ENCODE measurements around the gene MBD2. TPM values are rescaled to one million over a fixed set of nuclear protein-coding genes. Genes with fewer than 3 reads are reported as not detected.
"Not testable (repeated sequence)": the region's sequence is repeated elsewhere in the genome, so short reads cannot be mapped to it uniquely, and the experiment has no call there.

MBD2 gene
- total RNA-seq, 4 donors from 2014 or later, result 33.3 to 58.6 (median 44.6) TPM

DNA sequence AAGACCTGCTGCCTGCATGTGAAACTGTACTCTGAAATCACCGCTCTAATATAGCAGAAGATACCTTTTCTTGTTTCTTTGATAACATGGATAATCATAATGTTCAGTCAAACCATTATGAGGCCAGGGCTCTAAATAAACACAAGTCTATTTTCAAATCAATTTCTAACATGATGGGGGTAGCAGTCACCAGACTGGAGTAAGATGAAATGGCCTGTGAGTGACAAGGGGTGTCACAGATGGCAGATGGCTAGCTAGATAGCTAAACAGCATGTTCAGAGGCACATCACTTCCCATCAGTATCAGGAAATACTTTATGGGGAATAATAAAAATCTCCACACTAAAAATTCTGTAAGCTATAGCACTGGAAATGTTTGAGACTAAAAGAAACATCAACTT, 14.0 kb downstream of the MBD2 start:
- DNase-seq (ENCODE audit: low spot score), result no peak
- no peak for ATAC-seq (ENCODE audit: low FRiP score)
- TF ChIP-seq, protein P1, sequence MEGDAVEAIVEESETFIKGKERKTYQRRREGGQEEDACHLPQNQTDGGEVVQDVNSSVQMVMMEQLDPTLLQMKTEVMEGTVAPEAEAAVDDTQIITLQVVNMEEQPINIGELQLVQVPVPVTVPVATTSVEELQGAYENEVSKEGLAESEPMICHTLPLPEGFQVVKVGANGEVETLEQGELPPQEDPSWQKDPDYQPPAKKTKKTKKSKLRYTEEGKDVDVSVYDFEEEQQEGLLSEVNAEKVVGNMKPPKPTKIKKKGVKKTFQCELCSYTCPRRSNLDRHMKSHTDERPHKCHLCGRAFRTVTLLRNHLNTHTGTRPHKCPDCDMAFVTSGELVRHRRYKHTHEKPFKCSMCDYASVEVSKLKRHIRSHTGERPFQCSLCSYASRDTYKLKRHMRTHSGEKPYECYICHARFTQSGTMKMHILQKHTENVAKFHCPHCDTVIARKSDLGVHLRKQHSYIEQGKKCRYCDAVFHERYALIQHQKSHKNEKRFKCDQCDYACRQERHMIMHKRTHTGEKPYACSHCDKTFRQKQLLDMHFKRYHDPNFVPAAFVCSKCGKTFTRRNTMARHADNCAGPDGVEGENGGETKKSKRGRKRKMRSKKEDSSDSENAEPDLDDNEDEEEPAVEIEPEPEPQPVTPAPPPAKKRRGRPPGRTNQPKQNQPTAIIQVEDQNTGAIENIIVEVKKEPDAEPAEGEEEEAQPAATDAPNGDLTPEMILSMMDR (IDR thresholded peaks at IDR 0.05), result no peak

DNA sequence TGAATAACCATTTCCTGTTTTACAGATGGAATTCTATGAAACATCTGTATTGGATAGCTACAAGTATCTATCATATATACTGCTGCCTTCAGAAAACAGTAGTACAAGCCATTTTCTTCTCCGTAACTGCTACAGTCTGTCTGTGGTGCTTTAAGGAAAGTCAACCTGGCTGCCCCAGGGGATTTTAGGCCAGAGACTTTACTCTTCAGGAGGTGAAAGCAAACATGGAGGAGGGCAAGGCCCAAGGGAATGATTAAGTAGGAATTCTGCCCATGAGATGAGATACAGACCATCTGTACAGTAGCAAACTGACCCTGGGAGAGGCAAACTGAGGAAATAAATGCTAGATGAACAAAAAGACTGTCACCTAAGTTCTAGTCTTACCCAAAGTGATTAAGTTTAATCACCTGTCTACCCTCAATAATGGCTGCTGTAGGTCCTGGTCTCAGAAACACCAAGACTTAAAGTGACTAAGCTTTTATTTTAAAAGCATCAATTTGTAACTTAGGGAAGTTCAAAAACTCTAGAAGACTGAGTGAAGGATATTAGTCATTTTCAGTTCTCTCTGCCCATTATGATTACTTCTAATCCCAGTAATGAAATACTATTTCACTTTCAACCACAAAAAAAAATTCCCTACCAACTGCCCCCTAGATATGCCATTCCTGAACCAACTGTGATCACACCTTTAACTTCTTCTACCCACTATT, 14.8 kb downstream of the MBD2 start:
- DNase-seq (ENCODE audit: low spot score) (no peak), ATAC-seq (ENCODE audit: low FRiP score) (no peak)
- TF ChIP-seq, protein P1 (IDR thresholded peaks at IDR 0.05), result no peak

DNA sequence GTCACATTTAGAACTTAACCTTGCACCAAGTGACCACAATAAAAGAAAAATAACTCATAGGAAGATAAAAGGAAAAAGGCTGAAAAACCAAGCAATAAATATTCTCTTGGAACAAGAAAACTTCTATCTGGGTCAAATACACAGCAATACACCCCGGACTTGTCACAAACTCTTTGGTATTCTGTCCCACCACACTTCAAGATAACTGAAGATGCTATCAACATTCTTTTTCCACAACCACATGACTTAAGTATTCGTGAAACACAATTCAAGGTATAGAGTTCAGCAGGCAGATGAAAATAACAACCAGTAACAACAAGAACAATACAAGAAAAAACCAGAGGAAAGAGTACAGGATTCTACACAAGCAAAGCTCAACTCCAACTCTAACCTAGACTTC, 18.0 kb downstream of the MBD2 start:
- ATAC-seq (ENCODE audit: low FRiP score), result no peak
- TF ChIP-seq, protein P1 (IDR thresholded peaks at IDR 0.05), result no peak

DNA sequence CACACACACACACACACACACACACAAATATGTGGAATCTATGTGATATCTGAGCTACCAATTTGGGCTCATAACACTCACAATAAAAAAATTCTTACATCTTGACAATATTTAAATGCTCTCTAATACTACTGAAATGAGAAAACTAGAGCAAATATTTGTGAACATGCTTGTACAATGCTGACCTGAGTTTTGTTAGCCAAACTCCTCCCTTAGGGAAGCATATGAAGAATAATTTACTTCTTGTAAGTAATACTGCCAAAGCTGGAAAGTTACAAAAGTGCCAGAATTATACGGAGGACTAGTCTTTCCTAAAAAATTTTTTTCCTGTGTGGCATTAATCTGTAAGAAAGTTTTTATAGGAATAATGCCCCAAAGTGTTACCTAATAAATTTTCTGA, 18.5 kb downstream of the MBD2 start:
- DNase-seq (ENCODE audit: low spot score), result no peak
- ATAC-seq (ENCODE audit: low FRiP score), result peak; percentile 48
- TF ChIP-seq, protein P1 (IDR thresholded peaks at IDR 0.05), result no peak

More for the DNA sequence above, 18.0 kb downstream of the MBD2 start:
- no peak for DNase-seq (ENCODE audit: low spot score)

DNA sequence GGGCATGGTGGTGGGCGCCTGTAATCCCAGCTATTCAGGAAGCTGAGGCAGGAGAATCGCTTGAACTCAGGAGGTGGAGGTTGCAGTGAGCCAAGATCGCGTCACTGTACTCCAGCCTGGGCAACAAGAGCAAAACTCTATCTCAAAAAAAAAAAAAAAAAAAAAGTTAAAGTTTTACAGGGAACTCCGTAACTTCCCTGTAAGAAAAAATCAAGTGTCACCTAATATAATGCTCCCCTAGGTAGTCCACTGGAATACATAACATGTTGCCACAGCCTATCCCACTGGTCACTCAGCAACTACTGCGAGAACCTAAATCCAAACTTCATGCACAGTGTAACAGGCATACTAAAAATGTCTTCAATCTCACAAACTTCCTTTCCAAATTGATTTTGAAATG, 19.0 kb downstream of the MBD2 start:
- DNase-seq (ENCODE audit: low spot score), result not testable (repeated sequence)
- ATAC-seq (ENCODE audit: low FRiP score), result peak; percentile 10

DNA sequence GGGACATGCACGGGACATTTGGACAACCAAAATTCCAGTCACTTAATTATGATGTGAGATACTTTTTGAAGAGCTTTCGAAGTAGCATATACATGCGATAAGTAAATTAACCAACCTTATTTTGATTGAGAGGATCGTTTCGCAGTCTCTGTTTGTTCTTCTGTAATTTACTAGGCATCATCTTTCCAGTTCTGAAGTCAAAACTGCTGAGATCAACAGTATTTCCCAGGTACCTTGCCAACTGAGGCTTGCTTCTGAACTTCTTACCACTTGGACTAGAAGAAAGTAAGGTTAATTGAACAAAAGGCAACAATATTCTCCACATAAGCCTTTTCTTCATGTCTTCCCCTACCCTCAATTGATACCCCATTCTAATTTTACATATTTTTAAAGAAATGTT, 19.6 kb downstream of the MBD2 start:
- TF ChIP-seq, protein P1 (IDR thresholded peaks at IDR 0.05), result no peak
- ATAC-seq (ENCODE audit: low FRiP score) (no peak), DNase-seq (ENCODE audit: low spot score) (no peak)

DNA sequence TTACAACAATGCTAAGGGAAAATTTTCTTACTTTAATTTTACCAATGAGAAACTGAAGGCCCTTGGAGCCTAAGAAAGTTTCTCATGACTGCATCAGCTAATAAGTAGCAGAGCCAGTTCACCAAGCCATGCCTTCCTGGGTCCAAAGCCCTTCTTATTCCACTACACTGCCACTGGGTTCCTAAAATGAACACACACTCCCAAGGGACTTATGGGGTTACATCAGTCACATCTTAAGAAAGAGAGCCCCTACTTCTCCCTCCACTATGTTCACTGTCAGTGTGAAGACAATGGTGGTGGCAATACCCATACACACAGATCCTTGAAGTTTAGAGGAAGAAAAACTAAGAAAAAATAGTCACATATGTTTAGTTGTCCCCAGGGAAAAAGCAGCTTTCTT, 20.6 kb downstream of the MBD2 start:
- TF ChIP-seq, protein P1 (IDR thresholded peaks at IDR 0.05), result no peak

More for the DNA sequence above, 20.6 kb downstream of the MBD2 start:
- ATAC-seq (ENCODE audit: low FRiP score) (no peak), DNase-seq (ENCODE audit: low spot score) (no peak)
